GM21737 (cell line): ENCODE measurements around the gene BCAP29.
"Not testable (repeated sequence)": the region's sequence is repeated elsewhere in the genome, so short reads cannot be mapped to it uniquely, and the experiment has no call there.

Experiments
- ATAC-seq: cut with Tn5 transposase; IDR thresholded peaks from one replicate; pipeline ENCODE4 v1.9.1; 2021; ENCODE audit warnings: mild to moderate bottlenecking, moderate library complexity; ENCODE audit not compliant: unreplicated experiment

The BCAP29 gene, protein sequence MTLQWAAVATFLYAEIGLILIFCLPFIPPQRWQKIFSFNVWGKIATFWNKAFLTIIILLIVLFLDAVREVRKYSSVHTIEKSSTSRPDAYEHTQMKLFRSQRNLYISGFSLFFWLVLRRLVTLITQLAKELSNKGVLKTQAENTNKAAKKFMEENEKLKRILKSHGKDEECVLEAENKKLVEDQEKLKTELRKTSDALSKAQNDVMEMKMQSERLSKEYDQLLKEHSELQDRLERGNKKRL

DNA sequence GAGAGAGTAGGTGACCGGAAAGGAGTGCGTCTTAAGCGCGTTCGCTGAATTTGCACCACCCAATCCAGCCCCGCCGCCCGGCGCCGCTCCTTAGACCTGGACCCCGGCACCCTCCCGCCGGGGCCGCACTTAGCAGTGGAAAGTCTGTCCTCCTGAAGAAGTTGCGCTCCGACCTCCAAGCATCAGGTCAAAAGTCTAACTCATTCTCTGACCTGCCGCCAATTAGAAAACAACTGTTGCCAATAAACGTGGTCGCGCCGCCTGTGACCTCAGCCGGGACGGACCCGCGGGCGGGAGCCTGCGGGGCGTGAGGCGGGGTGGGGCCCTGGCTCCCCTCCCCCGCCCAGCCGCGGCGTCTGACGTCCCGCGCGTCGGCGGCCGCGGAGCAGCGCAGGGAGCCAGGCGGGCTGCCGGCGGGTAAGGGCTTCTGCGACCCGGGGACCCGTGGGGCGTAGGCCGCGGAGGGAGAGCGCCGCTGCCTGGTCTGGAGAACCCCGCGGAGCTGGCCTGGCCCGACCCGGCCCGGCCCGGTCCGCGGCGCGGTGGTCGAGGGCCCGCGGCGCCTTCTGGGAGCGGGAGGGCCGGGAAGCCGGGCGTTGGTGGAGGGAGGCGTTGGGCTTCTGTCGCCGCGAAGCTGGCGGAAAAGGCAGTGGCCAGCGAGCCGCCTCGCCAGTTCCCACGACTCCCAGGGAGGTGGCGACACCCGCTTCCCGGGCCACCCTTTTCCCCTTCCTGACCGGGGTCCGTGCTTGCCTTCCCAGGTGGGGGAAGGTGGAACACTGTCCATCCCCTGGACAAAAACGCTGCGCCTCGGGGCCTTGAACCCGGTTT is at the start of gene BCAP29:
TSS of gene BCAP29 (plus strand) at position 362 of the 831 bp plus-strand sequence. CDS start 527 bp downstream, outside the sequence.
- peak; percentile 91 for ATAC-seq

DNA sequence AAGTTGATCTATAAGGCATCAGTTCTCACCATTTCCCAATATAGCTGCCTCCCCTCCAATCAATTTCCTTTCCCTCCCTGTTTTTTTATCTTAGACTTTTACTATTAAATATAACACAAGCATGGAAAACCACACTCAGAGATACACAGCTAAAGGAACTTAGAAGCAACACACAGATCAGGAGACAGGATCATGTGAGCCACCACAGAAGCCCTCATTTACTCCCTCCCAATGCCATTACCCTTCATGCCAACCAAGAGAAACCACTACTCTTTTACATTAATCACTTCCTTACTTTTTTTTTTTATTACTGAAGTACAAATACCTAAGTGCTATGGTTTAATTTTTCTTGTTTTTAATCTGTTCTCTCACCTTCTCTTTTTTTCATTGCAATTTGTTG is 49.3 kb upstream of the BCAP29 start:
- ATAC-seq, result no peak

GRCh38 chr7:107534139-107534538 is 45.9 kb upstream of the BCAP29 start:
- no peak for ATAC-seq

DNA sequence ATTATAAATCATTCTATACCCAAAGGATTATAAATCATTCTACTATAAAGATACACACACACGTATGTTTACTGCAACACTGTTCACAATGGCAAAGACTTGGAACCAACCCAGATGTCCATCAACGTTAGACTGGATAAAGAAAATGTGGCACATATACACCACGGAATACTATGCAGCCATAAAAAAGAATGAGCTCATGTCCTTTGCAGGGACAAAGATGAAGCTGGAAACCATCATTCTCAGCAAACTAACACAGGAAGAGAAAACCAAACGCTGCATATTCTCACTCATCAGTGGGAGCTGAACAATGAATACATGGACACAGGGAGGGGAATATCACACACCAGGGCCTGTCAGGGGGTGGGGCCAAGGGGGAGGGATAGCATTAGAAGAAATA is 42.8 kb upstream of the BCAP29 start:
- ATAC-seq, result not testable (repeated sequence)

GRCh38 chr7:107538001-107538400 is 42.0 kb upstream of the BCAP29 start:
- no peak for ATAC-seq

- ATAC-seq, result no peak
Observed at GRCh38 chr7:107543338-107543993, 36.6 kb upstream of the BCAP29 start.

GRCh38 chr7:107544848-107545591 is 35.0 kb upstream of the BCAP29 start:
- no peak for ATAC-seq

GRCh38 chr7:107551936-107552335 is 28.1 kb upstream of the BCAP29 start:
- ATAC-seq, result no peak

DNA sequence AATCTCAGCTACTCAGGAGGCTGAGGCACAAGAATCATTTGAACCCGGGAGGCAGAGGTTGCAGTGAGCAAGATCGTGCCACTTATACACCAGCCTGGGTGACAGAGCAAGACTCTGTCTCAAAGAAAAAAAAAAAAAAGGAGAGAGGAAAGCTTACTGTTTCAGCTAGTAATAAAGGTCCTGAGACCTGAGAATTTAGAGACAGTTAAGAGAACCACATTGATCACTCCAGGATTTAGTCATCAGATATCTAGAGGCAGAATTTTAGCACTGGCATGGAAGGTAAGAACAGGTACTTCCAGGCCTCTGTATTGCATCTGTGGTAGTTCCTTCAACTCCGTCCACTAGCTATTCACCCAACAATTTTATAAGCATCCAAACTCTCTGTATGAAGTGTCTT is 24.2 kb upstream of the BCAP29 start:
- no peak for ATAC-seq

GRCh38 chr7:107559864-107560263 is 20.2 kb upstream of the BCAP29 start:
- no peak for ATAC-seq

- ATAC-seq, result no peak
Observed at GRCh38 chr7:107560898-107561516, 19.0 kb upstream of the BCAP29 start.

GRCh38 chr7:107563081-107563774 is 16.8 kb upstream of the BCAP29 start:
- ATAC-seq, result peak; percentile 45

GRCh38 chr7:107563775-107564552 is 16.1 kb upstream of the BCAP29 start, which contains the start of the genes COG5 and DUS4L:
COG5 (minus strand) TSS chr7:107563920; CDS start chr7:107563896, 24 bp downstream.
DUS4L (plus strand) TSS chr7:107563971; CDS start chr7:107567071, 3,100 bp downstream.
- peak; percentile 93 for ATAC-seq

- ATAC-seq, result no peak
Observed at GRCh38 chr7:107564553-107565298, 15.3 kb upstream of the BCAP29 start.

- no peak for ATAC-seq
Observed at GRCh38 chr7:107570298-107570697, 9.7 kb upstream of the BCAP29 start.

DNA sequence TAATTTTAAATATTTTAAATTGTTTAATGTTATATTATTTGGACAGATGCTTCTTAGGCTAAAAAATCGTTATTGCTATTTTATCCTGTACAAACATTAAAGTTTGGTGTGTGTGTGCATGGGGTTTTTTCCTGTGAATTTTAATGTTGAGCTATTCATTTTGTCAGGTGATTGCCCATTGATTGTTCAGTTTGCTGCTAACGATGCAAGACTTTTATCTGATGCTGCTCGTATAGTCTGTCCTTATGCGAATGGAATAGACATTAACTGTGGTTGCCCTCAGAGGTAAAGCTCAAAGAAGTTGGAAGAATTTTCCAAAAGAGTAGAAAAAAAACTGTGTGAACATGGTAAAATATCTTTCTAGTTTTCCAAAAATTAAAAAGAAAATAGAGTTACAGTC is 6.5 kb upstream of the BCAP29 start:
- no peak for ATAC-seq

GRCh38 chr7:107579554-107579884 is 527 bp upstream of the BCAP29 start:
- ATAC-seq, result no peak

- ATAC-seq, result no peak
Observed at GRCh38 chr7:107580716-107581383, 804 bp downstream of the BCAP29 start.
